Measurements from ENCODE around the gene CCDC92B.

GRCh38 chr17:2704031-2704889 is 45.2 kb downstream of the CCDC92B start:
- TF ChIP-seq PATZ1 (CRISPR knock-in tag; IDR thresholded peaks at IDR 0.05; ENCODE audit: borderline replicate concordance) (no peak), CREB5 (CRISPR knock-in tag; IDR thresholded peaks at IDR 0.05; ENCODE audit: low read depth) (no peak), ZFP30 (CRISPR knock-in tag; IDR thresholded peaks at IDR 0.05) (no peak), CSDC2 (CRISPR knock-in tag; IDR thresholded peaks at IDR 0.05) (no peak), SNAI2 (CRISPR knock-in tag; IDR thresholded peaks at IDR 0.05) (no peak), ZNF565 (CRISPR knock-in tag; conservative IDR thresholded peaks at IDR 0.05; ENCODE audit: low read depth) (no peak), ARNTL (CRISPR knock-in tag; IDR thresholded peaks at IDR 0.05; ENCODE audit: borderline replicate concordance, low read depth) (no peak), ESRRG (CRISPR knock-in tag; IDR thresholded peaks at IDR 0.05) (no peak), ZC3H10 (CRISPR knock-in tag; IDR thresholded peaks at IDR 0.05) (no peak), ZNF8 (CRISPR knock-in tag; IDR thresholded peaks at IDR 0.05) (no peak), TSHZ2 (CRISPR knock-in tag; IDR thresholded peaks at IDR 0.05) (no peak), POU6F1 (CRISPR knock-in tag; IDR thresholded peaks at IDR 0.05; ENCODE audit: borderline replicate concordance, low read depth) (no peak)

All from SK-N-SH treated with all-trans-retinoic acid at 6 μM for 48 hours (cell line).